MM.1S (cell line): ENCODE data around the gene AGAP1.

Experiments
- DNase-seq: peaks from one replicate; pipeline ENCODE4 v3.0.0-alpha.2; 2015
- H2AFZ ChIP-seq: fragments of 300-600 bp; sonication (generic); 2 replicates; pipeline ENCODE4 v1.6.0; 2016; ENCODE audit warnings: antibody characterized with exemption, low read length
- H3F3A ChIP-seq: fragments of 300-600 bp; sonication (generic); 2 replicates; pipeline ENCODE4 v1.6.1; 2016; ENCODE audit warnings: mild to moderate bottlenecking, antibody characterized with exemption, low read length, moderate library complexity, mixed read lengths; ENCODE audit not compliant: insufficient read depth
- H3K27ac ChIP-seq: fragments of 300-600 bp; sonication (generic); 2 replicates; pipeline ENCODE4 v1.5.1; 2016; ENCODE audit warnings: mild to moderate bottlenecking, low read length
- H3K27me3 ChIP-seq: fragments of 300-600 bp; sonication (generic); replicated peaks from 2 replicates; pipeline ENCODE4 v1.6.0; 2016; ENCODE audit warnings: low read length; ENCODE audit not compliant: insufficient read depth
- H3K36me3 ChIP-seq: fragments of 300-600 bp; sonication (generic); replicated peaks from 2 replicates; pipeline ENCODE4 v1.6.1; 2016; ENCODE audit warnings: mild to moderate bottlenecking, low read length, mixed read lengths; ENCODE audit not compliant: insufficient read depth
- H3K4me1 ChIP-seq: fragments of 300-600 bp; sonication (generic); 2 replicates; pipeline ENCODE4 v1.6.1; 2016; ENCODE audit warnings: low read length, mixed read lengths
- H3K4me2 ChIP-seq: fragments of 300-600 bp; sonication (generic); 2 replicates; pipeline ENCODE4 v1.6.0; 2016; ENCODE audit warnings: low read depth, low read length
- H3K4me3 ChIP-seq: fragments of 300-600 bp; sonication (generic); 2 replicates; pipeline ENCODE4 v1.5.1; 2016; ENCODE audit warnings: low read length, mixed read lengths
- H3K79me2 ChIP-seq: fragments of 300-600 bp; sonication (generic); 2 replicates; pipeline ENCODE4 v1.6.1; 2016; ENCODE audit warnings: mixed run types, low read length, mixed read lengths
- H3K9ac ChIP-seq: fragments of 300-600 bp; sonication (generic); 2 replicates; pipeline ENCODE4 v1.6.1; 2016; ENCODE audit warnings: low read length, mixed read lengths
- H3K9me2 ChIP-seq: fragments of 300-600 bp; sonication (generic); replicated peaks from 2 replicates; pipeline ENCODE4 v1.6.1; 2016; ENCODE audit warnings: mild to moderate bottlenecking, low read length, mixed read lengths; ENCODE audit not compliant: insufficient read depth
- H3K9me3 ChIP-seq: fragments of 300-600 bp; sonication (generic); replicated peaks from 2 replicates; pipeline ENCODE4 v1.6.1; 2016; ENCODE audit warnings: mild to moderate bottlenecking, low read length, mixed read lengths; ENCODE audit not compliant: insufficient read depth
- H4K20me1 ChIP-seq: fragments of 300-600 bp; sonication (generic); 2 replicates; pipeline ENCODE4 v1.6.1; 2016; ENCODE audit warnings: mild to moderate bottlenecking, low read length, moderate library complexity, mixed read lengths; ENCODE audit not compliant: insufficient read depth
- EZH2 ChIP-seq: fragments of 300-600 bp; sonication (generic); optimal IDR thresholded peaks from 2 replicates; pipeline ENCODE3; 2017; ENCODE audit warnings: low read depth, mild to moderate bottlenecking, antibody characterized with exemption, low read length, mixed read lengths
- EZH2phosphoT487 ChIP-seq: fragments of 300-600 bp; sonication (generic); IDR thresholded peaks from 2 replicates; pipeline ENCODE4 v1.6.1; 2018; ENCODE audit warnings: antibody characterized with exemption, low read length
- TF ChIP-seq, protein P1 (sequence below): fragments of 300-600 bp; sonication (generic); IDR thresholded peaks from 2 replicates; pipeline ENCODE4 v1.5.1; 2016; ENCODE audit warnings: antibody characterized with exemption, low read length, mixed read lengths

Gene AGAP1

DNA sequence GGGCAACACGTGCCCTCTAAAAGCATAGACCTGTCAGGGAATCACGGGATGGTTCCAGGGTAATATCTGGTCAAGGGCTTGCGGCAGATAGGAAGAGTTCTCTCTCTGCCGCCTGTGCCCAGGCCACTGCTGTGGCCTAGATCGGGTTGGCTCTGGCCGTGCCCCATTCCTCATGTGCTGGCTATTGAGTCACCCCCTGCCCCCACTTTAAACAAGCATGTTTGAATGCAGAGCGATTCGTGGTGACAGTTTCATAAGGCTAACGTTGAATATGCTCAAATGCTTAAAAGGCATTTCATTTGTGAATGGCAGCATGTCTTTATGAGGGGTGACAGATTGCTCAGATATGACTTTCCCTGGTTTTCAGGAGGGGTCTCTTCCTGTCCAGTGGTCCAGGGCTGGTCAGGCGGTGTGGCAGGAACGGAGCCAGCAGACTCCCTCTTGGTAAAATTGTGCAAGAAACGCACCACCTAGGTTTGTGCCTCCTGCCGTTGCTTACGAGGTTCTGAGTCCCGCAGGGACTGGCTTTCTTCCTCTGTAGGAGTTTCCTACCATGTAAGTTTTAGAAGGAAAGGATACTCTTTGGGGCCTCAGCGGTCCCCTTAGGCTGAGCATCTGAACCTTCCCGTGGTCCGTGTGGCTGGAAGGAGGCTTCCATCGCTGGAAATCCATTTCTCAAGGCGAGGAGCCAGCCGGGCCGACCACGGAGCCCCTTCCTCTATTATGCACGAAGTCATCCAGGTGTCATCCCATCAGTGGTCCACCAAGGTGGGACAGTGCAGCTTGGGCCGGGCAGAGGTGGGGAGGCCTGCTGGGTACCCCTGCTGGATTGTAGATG is 50.2 kb downstream of the AGAP1 start:
- no peak overlapping the region for H3K4me3 ChIP-seq
- H2AFZ ChIP-seq = no peak overlapping the region
- H4K20me1 ChIP-seq = no peaks in the 10 kb centered on the region
- no peak for DNase-seq
- no peak overlapping the region for H3K9ac ChIP-seq
- no peaks in the 10 kb centered on the region for H3K27me3 ChIP-seq
- peaks cover 93% of the 10 kb centered on the region for H3K79me2 ChIP-seq
- no peaks in the 10 kb centered on the region for H3K36me3 ChIP-seq
- no peaks in the 10 kb centered on the region; the same call in 1 of the 2 replicates for H3F3A ChIP-seq
- TF ChIP-seq EZH2 (no peak), EZH2phosphoT487 (no peak)
- TF ChIP-seq, protein P1, sequence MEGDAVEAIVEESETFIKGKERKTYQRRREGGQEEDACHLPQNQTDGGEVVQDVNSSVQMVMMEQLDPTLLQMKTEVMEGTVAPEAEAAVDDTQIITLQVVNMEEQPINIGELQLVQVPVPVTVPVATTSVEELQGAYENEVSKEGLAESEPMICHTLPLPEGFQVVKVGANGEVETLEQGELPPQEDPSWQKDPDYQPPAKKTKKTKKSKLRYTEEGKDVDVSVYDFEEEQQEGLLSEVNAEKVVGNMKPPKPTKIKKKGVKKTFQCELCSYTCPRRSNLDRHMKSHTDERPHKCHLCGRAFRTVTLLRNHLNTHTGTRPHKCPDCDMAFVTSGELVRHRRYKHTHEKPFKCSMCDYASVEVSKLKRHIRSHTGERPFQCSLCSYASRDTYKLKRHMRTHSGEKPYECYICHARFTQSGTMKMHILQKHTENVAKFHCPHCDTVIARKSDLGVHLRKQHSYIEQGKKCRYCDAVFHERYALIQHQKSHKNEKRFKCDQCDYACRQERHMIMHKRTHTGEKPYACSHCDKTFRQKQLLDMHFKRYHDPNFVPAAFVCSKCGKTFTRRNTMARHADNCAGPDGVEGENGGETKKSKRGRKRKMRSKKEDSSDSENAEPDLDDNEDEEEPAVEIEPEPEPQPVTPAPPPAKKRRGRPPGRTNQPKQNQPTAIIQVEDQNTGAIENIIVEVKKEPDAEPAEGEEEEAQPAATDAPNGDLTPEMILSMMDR = no peak
- H3K4me1 ChIP-seq = peaks cover 26% of the 10 kb centered on the region
- H3K4me2 ChIP-seq = no peak overlapping the region
- H3K9me3 ChIP-seq = no peaks in the 10 kb centered on the region
- H3K27ac ChIP-seq = no peak overlapping the region
- no peaks in the 10 kb centered on the region for H3K9me2 ChIP-seq

DNA sequence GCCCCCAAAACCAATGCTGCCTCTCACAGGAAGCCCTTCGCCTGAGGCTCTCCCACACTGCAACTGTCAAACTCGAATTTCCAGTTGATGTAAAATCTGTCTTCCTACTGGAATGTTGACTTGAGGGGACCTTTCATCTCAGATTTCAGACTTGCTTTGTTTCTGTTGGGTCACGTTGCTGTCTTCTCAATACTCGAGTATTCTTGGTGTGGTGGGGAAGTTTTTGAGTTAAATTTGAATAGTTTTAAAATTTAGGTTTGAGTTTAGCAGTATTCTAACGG is 50.8 kb downstream of the AGAP1 start:
- H2AFZ ChIP-seq = no peak overlapping the region
- no peaks in the 10 kb centered on the region for H3K9me3 ChIP-seq
- peaks cover 93% of the 10 kb centered on the region for H3K79me2 ChIP-seq
- TF ChIP-seq EZH2 = no peak
- TF ChIP-seq EZH2phosphoT487 = no peak
- TF ChIP-seq, protein P1 = no peak
- no peaks in the 10 kb centered on the region for H3K9me2 ChIP-seq
- no peaks in the 10 kb centered on the region for H4K20me1 ChIP-seq
- peaks cover 26% of the 10 kb centered on the region for H3K4me1 ChIP-seq
- no peaks in the 10 kb centered on the region; the same call in 1 of the 2 replicates for H3F3A ChIP-seq
- H3K27me3 ChIP-seq = no peaks in the 10 kb centered on the region
- H3K4me2 ChIP-seq = no peak overlapping the region
- no peaks in the 10 kb centered on the region for H3K36me3 ChIP-seq
- H3K27ac ChIP-seq = peak overlapping the region; percentile 46; the same call in 1 of the 2 replicates
- H3K9ac ChIP-seq = no peak overlapping the region
- H3K4me3 ChIP-seq = no peak overlapping the region
- no peak for DNase-seq

DNA sequence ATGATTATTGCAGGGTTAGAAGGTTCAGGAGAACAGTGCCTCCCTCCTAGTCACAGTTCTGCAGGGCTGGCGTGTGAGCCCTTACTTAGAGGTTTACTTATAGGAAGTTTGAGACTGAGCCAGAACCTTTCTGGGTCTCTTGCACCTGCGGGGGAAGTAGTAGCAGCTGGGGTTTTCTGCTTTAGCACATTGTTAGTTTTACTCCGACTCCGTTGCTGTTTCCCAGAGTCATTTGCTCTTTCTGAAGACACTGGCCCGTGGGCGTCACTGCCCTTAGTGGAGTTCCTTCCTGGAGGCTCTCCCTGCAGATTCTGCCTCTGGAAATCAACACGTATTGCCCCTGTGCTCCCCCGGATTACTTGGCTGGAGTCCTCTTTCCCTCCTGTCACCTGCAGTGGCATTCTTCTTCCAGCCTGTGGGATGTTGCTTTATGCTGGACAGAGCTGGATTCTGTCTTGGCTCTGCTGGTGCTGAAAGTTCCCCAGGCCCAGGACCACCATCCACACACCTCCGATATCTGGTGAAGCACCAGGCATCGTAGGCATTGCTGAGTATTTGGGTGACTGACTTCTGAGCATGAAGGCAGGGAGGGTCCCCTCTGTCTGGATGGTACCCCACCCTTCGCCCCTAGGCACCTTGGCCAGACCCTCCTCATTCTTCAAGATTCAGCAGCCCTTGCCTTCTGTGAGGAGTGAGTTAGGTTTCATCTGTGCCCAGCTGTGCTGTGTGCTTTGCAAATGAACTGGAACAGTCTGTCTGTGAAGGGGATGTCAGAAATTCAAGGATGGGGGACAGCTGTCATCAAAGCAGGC is 51.7 kb downstream of the AGAP1 start:
- Histone ChIP-seq H3K4me1 (peaks cover 33% of the 10 kb centered on the region), H3K4me3 (no peak overlapping the region), H2AFZ (no peak overlapping the region), H3K27ac (peak overlapping the region; percentile 46), H3F3A (no peaks in the 10 kb centered on the region; the same call in 1 of the 2 replicates), H3K9me2 (no peaks in the 10 kb centered on the region), H3K27me3 (no peaks in the 10 kb centered on the region), H3K9me3 (no peaks in the 10 kb centered on the region), H3K9ac (no peak overlapping the region), H3K79me2 (peaks cover 93% of the 10 kb centered on the region), H3K36me3 (no peaks in the 10 kb centered on the region), H3K4me2 (peak overlapping the region; percentile 51), H4K20me1 (no peaks in the 10 kb centered on the region)
- TF ChIP-seq EZH2phosphoT487 (no peak), EZH2 (no peak)
- TF ChIP-seq, protein P1 = no peak
- DNase-seq = peak; percentile 65
